Colonic mucosa (tissue), 4 donors: ENCODE data around the gene DNAH17. TPM values are rescaled to one million over a fixed set of nuclear protein-coding genes. Genes with fewer than 3 reads are reported as not detected.
A peak's percentile ranks its signal among the peaks of the same experiment; 100 is the strongest.

Experiments
- DNase-seq: peaks from one replicate; pipeline ENCODE4 v3.0.0-alpha.2; 2020
- H3K27ac ChIP-seq: fragments of 200-600 bp; one replicate; pipeline ENCODE4 v1.8.0; 2021
- H3K27me3 ChIP-seq: fragments of 200-600 bp; one replicate; pipeline ENCODE4 v1.8.0; 2021
- H3K36me3 ChIP-seq: fragments of 200-600 bp; one replicate; pipeline ENCODE4 v1.8.0; 2021
- H3K4me1 ChIP-seq: fragments of 200-600 bp; one replicate; pipeline ENCODE4 v1.8.0; 2021; ENCODE audit warnings: mild to moderate bottlenecking
- H3K4me3 ChIP-seq: fragments of 200-600 bp; one replicate; pipeline ENCODE4 v1.8.0; 2021
- H3K9ac ChIP-seq, 2 donors: one replicate each; pipeline ENCODE4 v1.7.0; 2013; ENCODE audit warnings: control low read depth in 2 of 2, low read depth in 2 of 2, low read length in 2 of 2
- H3K9me3 ChIP-seq: fragments of 200-600 bp; one replicate; pipeline ENCODE4 v1.8.0; 2021
- CTCF ChIP-seq: fragments of 200-600 bp; IDR thresholded peaks from one replicate; pipeline ENCODE4 v1.8.0; 2022; ENCODE audit warnings: antibody characterized with exemption, mild to moderate bottlenecking
- intact Hi-C: fragments of 100-400 bp; cut with DNase I; formaldehyde crosslinking; loops from one replicate; pipeline ENCODE4 v1.14.1; 2022
- total RNA-seq, 2 donors: library from RNA; stranded (reverse); fragmentation: NEBNext Ultra II Directional in 1 of 2; extraction: Animal tissue kit (Norgen Biotek cat#: 25700) in 1 of 2; gene quantifications; one replicate each; pipeline ENCODE4 v1.2.1, GENCODE V29; 2021
- donor health status: healthy.
- donor health status: DM: no; HTN: no; CAD: no.
- donor health status: DM: no; HTN: no; CAD: no.

The DNAH17 gene
- total RNA-seq, 2 donors from 2014 or later: 0.05 to 0.19 TPM

GRCh38 chr17:78529251-78529650 lies 47.9 kb downstream of the DNAH17 start:
- no peaks in the 10 kb centered on the region for H3K9me3 ChIP-seq
- H3K36me3 ChIP-seq: no peaks in the 10 kb centered on the region
- intact Hi-C loops: no loop called here
- H3K9ac ChIP-seq: no peak overlapping the region
- no peak for TF ChIP-seq CTCF
- no peak overlapping the region for H3K4me3 ChIP-seq
- no peak overlapping the region for H3K27ac ChIP-seq
- no peak for DNase-seq
- no peaks in the 10 kb centered on the region for H3K4me1 ChIP-seq
- no peaks in the 10 kb centered on the region for H3K27me3 ChIP-seq

GRCh38 chr17:78528541-78528940 lies 48.7 kb downstream of the DNAH17 start:
- H3K4me3 ChIP-seq: no peak overlapping the region
- no peak overlapping the region for H3K27ac ChIP-seq
- H3K9me3 ChIP-seq: no peaks in the 10 kb centered on the region
- intact Hi-C loops: no loop called here
- no peaks in the 10 kb centered on the region for H3K4me1 ChIP-seq
- H3K9ac ChIP-seq: no peak overlapping the region
- H3K36me3 ChIP-seq: no peaks in the 10 kb centered on the region
- DNase-seq: no peak
- no peak for TF ChIP-seq CTCF
- no peaks in the 10 kb centered on the region for H3K27me3 ChIP-seq

- no peaks in the 10 kb centered on the region for H3K4me1 ChIP-seq
- TF ChIP-seq CTCF: no peak
- intact Hi-C loops: no loop called here
- no peaks in the 10 kb centered on the region for H3K36me3 ChIP-seq
- H3K4me3 ChIP-seq: no peak overlapping the region
- H3K27me3 ChIP-seq: no peaks in the 10 kb centered on the region
- H3K27ac ChIP-seq: no peak overlapping the region
- no peak for DNase-seq
- no peaks in the 10 kb centered on the region for H3K9me3 ChIP-seq
- no peak overlapping the region for H3K9ac ChIP-seq
These were observed 49.9 kb downstream of the DNAH17 start for GRCh38 chr17:78527345-78527744.

GRCh38 chr17:78526231-78527025 lies 50.8 kb downstream of the DNAH17 start:
- no peaks in the 10 kb centered on the region for H3K9me3 ChIP-seq
- no peaks in the 10 kb centered on the region for H3K36me3 ChIP-seq
- no peak overlapping the region for H3K4me3 ChIP-seq
- no peak overlapping the region for H3K27ac ChIP-seq
- intact Hi-C loops: no loop called here
- no peaks in the 10 kb centered on the region for H3K27me3 ChIP-seq
- H3K4me1 ChIP-seq: no peaks in the 10 kb centered on the region
- DNase-seq: peak; percentile 47
- TF ChIP-seq CTCF: no peak
- no peak overlapping the region for H3K9ac ChIP-seq

- no peak for DNase-seq
- Histone ChIP-seq H3K27ac (no peak overlapping the region), H3K4me1 (no peaks in the 10 kb centered on the region), H3K9ac (no peak overlapping the region), H3K36me3 (no peaks in the 10 kb centered on the region), H3K27me3 (no peaks in the 10 kb centered on the region), H3K4me3 (no peak overlapping the region), H3K9me3 (no peaks in the 10 kb centered on the region)
- intact Hi-C loops: no loop called here
- TF ChIP-seq CTCF: no peak
These were observed 51.6 kb downstream of the DNAH17 start for GRCh38 chr17:78525511-78526160.
